GM18507 (cell line): Measurements from ENCODE around the gene AJAP1.
A peak's percentile ranks its signal among the peaks of the same experiment; 100 is the strongest.

Source experiments
- DNase-seq: peaks from one replicate; pipeline ENCODE4 v3.0.0; 2011; ENCODE audit warnings: low read depth; ENCODE audit not compliant: insufficient read length; ENCODE audit errors: extremely low spot score
- FAIRE-seq: peaks from 2 replicates; lab custom pipeline; 2011; peaks lifted over from hg19 to GRCh38; lab: Jason Lieb, UNC

AJAP1 gene

GRCh38 chr1:4628992-4629391 is 25.4 kb upstream of the AJAP1 start:
- no peak for FAIRE-seq
- no peak for DNase-seq

GRCh38 chr1:4630561-4630960 is 23.8 kb upstream of the AJAP1 start:
- DNase-seq (no peak), FAIRE-seq (no peak)

GRCh38 chr1:4631321-4631720 is 23.1 kb upstream of the AJAP1 start:
- FAIRE-seq (no peak), DNase-seq (no peak)

GRCh38 chr1:4633346-4633745 is 21.1 kb upstream of the AJAP1 start:
- DNase-seq, result no peak
- no peak for FAIRE-seq

- FAIRE-seq (no peak), DNase-seq (no peak)
These were observed 20.1 kb upstream of the AJAP1 start for GRCh38 chr1:4634156-4634792.

GRCh38 chr1:4634793-4635406 is 19.5 kb upstream of the AJAP1 start:
- no peak for DNase-seq
- no peak for FAIRE-seq

- no peak for FAIRE-seq
- DNase-seq, result no peak
These were observed 18.2 kb upstream of the AJAP1 start for GRCh38 chr1:4636186-4636585.

GRCh38 chr1:4636644-4637380 is 17.6 kb upstream of the AJAP1 start:
- DNase-seq (no peak), FAIRE-seq (no peak)

- DNase-seq (no peak), FAIRE-seq (no peak)
These were observed 16.6 kb upstream of the AJAP1 start for GRCh38 chr1:4637616-4638344.

- DNase-seq, result no peak
- no peak for FAIRE-seq
These were observed 16.1 kb upstream of the AJAP1 start for GRCh38 chr1:4638345-4638729.

GRCh38 chr1:4640931-4641330 is 13.5 kb upstream of the AJAP1 start:
- FAIRE-seq (no peak), DNase-seq (no peak)

- no peak for DNase-seq
- FAIRE-seq, result no peak
These were observed 7.0 kb upstream of the AJAP1 start for GRCh38 chr1:4647391-4647790.

GRCh38 chr1:4648657-4649056 is 5.8 kb upstream of the AJAP1 start:
- FAIRE-seq, result no peak
- no peak for DNase-seq

- DNase-seq (no peak), FAIRE-seq (no peak)
These were observed 3.9 kb upstream of the AJAP1 start for GRCh38 chr1:4650481-4650880.

- no peak for FAIRE-seq
- DNase-seq, result no peak
These were observed 3.4 kb upstream of the AJAP1 start for GRCh38 chr1:4650981-4651380.

GRCh38 chr1:4652631-4653327 is 1.6 kb upstream of the AJAP1 start:
- FAIRE-seq (no peak), DNase-seq (peak; percentile 57)

GRCh38 chr1:4653328-4653660 is 1.1 kb upstream of the AJAP1 start:
- FAIRE-seq, result no peak
- no peak for DNase-seq

GRCh38 chr1:4654764-4655673 is 610 bp downstream of the AJAP1 start:
- FAIRE-seq (no peak), DNase-seq (no peak)
